ENCODE measurements around the gene ZNF672.

ZNF672 gene

GRCh38 chr1:248842781-248843331 lies 4.8 kb downstream of the ZNF672 start:
- no peak overlapping the region for H3K4me3 ChIP-seq (ENCODE audit: low read depth, low read length)
- TF ChIP-seq CTCF (IDR thresholded peaks at IDR 0.05; ENCODE audit: low read depth, low read length, missing control alignments) = no peak
- in situ Hi-C loops (cut with HindIII; ENCODE audit: low sequenced_read_pairs) = no loop called here
- DNase-seq (ENCODE audit: low read depth) = no peak

DNA sequence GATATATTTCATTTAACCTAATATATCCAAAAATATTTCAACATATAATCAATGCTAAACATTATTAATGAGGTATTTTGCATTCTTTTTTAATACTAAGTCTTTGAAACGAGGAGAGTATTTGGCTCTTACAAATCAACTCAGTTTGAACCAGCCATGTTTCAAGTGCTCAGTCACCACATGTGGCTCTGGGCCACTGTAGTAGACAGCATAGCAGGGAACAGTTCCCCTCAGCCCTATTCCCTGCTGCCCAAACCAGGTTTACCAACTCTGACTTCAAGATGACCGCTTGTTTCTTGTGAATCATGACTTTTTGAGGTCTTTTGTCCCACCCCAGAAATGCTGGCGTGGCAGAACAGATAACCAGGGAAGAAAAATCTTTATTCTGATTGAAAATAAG lies 5.7 kb downstream of the ZNF672 start:
- no peak for DNase-seq (ENCODE audit: low read depth)
- H3K4me3 ChIP-seq (ENCODE audit: low read depth, low read length) = no peak overlapping the region
- no peak for TF ChIP-seq CTCF (IDR thresholded peaks at IDR 0.05; ENCODE audit: low read depth, low read length, missing control alignments)
- in situ Hi-C loops (cut with HindIII; ENCODE audit: low sequenced_read_pairs) = no loop called here

GRCh38 chr1:248844526-248844925 lies 6.5 kb downstream of the ZNF672 start:
- no peak overlapping the region for H3K4me3 ChIP-seq (ENCODE audit: low read depth, low read length)
- no peak for TF ChIP-seq CTCF (IDR thresholded peaks at IDR 0.05; ENCODE audit: low read depth, low read length, missing control alignments)
- DNase-seq (ENCODE audit: low read depth) = no peak
- in situ Hi-C loops (cut with HindIII; ENCODE audit: low sequenced_read_pairs) = no loop called here

DNA sequence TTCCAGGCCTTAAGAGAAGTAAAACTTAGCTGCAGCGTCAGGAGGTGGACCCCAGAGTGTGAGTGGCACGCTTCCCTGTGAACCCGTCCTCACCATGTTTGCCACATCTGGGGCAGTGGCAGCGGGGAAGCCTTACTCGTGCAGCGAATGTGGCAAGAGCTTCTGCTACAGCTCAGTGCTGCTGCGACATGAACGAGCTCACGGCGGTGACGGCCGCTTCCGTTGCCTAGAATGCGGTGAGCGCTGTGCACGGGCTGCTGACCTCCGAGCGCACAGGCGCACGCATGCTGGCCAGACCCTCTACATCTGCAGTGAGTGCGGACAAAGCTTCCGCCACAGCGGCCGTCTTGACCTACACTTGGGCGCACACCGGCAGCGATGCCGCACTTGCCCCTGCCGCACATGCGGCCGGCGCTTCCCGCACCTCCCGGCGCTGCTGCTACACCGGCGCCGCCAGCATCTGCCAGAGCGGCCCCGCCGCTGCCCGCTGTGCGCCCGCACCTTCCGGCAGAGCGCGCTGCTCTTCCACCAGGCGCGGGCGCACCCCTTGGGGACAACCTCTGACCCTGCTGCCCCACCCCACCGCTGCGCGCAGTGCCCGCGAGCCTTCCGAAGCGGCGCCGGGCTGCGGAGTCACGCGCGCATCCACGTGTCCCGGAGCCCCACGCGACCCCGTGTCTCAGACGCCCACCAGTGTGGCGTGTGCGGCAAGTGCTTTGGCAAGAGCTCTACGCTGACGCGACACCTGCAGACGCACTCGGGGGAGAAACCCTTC lies 9.3 kb downstream of the ZNF672 start:
- DNase-seq (ENCODE audit: low read depth) = no peak
- TF ChIP-seq CTCF (IDR thresholded peaks at IDR 0.05; ENCODE audit: low read depth, low read length, missing control alignments) = no peak
- in situ Hi-C loops (cut with HindIII; ENCODE audit: low sequenced_read_pairs) = no loop called here
- H3K4me3 ChIP-seq (ENCODE audit: low read depth, low read length) = no peak overlapping the region

DNA sequence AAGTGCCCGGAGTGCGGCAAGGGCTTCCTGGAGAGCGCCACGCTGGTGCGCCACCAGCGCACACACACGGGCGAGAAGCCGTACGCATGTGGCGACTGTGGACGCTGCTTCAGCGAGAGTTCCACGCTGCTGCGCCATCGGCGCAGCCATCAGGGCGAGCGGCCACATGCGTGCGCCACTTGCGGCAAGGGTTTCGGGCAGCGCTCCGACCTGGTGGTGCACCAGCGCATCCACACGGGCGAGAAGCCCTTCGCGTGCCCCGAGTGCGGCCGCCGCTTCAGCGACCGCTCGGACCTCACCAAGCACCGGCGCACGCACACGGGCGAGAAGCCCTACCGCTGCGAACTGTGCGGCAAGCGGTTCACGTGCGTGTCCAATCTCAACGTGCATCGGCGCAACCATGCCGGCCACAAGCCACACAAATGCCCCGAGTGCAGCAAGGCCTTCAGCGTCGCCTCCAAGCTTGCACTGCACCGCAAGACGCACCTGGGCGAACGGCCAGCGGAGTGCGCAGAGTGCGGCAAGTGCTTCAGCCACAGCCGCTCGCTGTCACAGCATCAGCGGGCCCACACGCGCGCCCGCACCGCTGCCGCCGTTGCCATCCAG lies 10.0 kb downstream of the ZNF672 start:
- H3K4me3 ChIP-seq (ENCODE audit: low read depth, low read length) = no peak overlapping the region
- TF ChIP-seq CTCF (IDR thresholded peaks at IDR 0.05; ENCODE audit: low read depth, low read length, missing control alignments) = no peak
- DNase-seq (ENCODE audit: low read depth) = no peak
- in situ Hi-C loops (cut with HindIII; ENCODE audit: low sequenced_read_pairs) = no loop called here

DNA sequence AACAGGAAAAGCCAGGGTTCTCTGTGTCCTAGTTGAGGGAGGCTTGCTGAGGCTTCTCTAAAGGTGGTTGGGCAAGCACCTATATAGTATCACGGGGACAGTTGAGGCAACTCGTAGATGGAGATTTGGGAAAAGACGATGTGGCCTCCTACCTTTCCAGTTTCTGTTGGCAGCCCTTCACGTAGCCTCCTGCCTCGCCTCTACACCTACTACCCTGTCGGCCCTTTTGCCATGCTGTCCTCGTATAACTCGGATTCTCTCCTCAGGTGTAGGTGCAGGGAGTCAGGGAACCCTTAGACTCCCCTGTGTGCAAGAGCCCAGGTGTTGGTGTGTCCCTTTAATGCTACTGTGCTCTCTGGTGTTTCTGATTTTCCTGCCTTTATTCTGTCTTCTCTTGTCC lies 10.6 kb downstream of the ZNF672 start:
- no peak for TF ChIP-seq CTCF (IDR thresholded peaks at IDR 0.05; ENCODE audit: low read depth, low read length, missing control alignments)
- in situ Hi-C loops (cut with HindIII; ENCODE audit: low sequenced_read_pairs) = no loop called here
- no peak for DNase-seq (ENCODE audit: low read depth)
- no peak overlapping the region for H3K4me3 ChIP-seq (ENCODE audit: low read depth, low read length)
